Common myeloid progenitor, CD34-positive (primary cell): Measurements from ENCODE around the gene CAVIN1.

Experiments
- CTCF ChIA-PET: fragments of 350-600 bp; sonication (Branson Sonifier 250); formaldehyde crosslinking; loops from one replicate; lab custom pipeline; 2021; ENCODE audit warnings: antibody characterized with exemption; lab: Charles Lee
- POLR2A ChIA-PET: fragments of 350-600 bp; sonication (Branson Sonifier 250); formaldehyde crosslinking; loops from one replicate; lab custom pipeline; 2021; ENCODE audit warnings: antibody characterized with exemption; lab: Charles Lee
- DNase-seq, 3 donors: peaks; one replicate each; pipeline versions ENCODE4 v3.0.0 to v3.0.0-alpha.2; 2013
- H3K27ac ChIP-seq, 2 experiments: 1 replicate in 1 of 2; 2 replicates in 1 of 2; pipeline ENCODE4 v1.7.0; 2013; ENCODE audit warnings: inconsistent platforms in 2 of 2, low read length in 2 of 2, mild to moderate bottlenecking in 2 of 2, low read depth in 1 of 2, moderate library complexity in 1 of 2; ENCODE audit not compliant: severe bottlenecking in 2 of 2, insufficient read depth in 1 of 2, poor library complexity in 1 of 2
- H3K27me3 ChIP-seq, 5 experiments: replicated peaks in 2 of 5; 1 replicate in 3 of 5; 2 replicates in 2 of 5; pipeline versions ENCODE4 v1.6.1 to v1.7.0; 2013; ENCODE audit warnings: low read length in 4 of 5, mild to moderate bottlenecking in 2 of 5, moderate library complexity in 2 of 5, inconsistent platforms in 1 of 5; ENCODE audit not compliant: insufficient read depth in 5 of 5, control insufficient read depth in 4 of 5
- H3K36me3 ChIP-seq, 4 experiments: 1 replicate in 2 of 4; 2 replicates in 2 of 4; pipeline versions ENCODE4 v1.6.1 to v1.7.0; 2013; ENCODE audit warnings: low read length in 3 of 4, control low read depth in 1 of 4, mild to moderate bottlenecking in 1 of 4; ENCODE audit not compliant: control insufficient read depth in 4 of 4, insufficient read depth in 4 of 4
- H3K4me1 ChIP-seq, 4 experiments: 1 replicate in 3 of 4; 2 replicates in 1 of 4; pipeline versions ENCODE4 v1.6.1 to v1.7.1; 2013; ENCODE audit warnings: low read length in 3 of 4, mild to moderate bottlenecking in 3 of 4, control low read depth in 1 of 4, inconsistent platforms in 1 of 4, moderate library complexity in 1 of 4; ENCODE audit not compliant: control insufficient read depth in 4 of 4, insufficient read depth in 4 of 4; ENCODE audit errors: control extremely low read depth in 1 of 4
- H3K4me3 ChIP-seq, 7 experiments: 1 replicate in 4 of 7; 2 replicates in 3 of 7; pipeline versions ENCODE4 v1.5.1 to v1.7.0; 2013; ENCODE audit warnings: mild to moderate bottlenecking in 7 of 7, low read length in 6 of 7, moderate library complexity in 6 of 7, inconsistent platforms in 2 of 7, low read depth in 2 of 7, control low read depth in 1 of 7; ENCODE audit not compliant: insufficient read depth in 4 of 7, control insufficient read depth in 1 of 7; ENCODE audit errors: extremely low read depth in 1 of 7
- H3K9me3 ChIP-seq, 5 experiments: 1 replicate in 4 of 5; 2 replicates in 1 of 5; pipeline versions ENCODE4 v1.6.1 to v1.7.1; 2013; ENCODE audit warnings: low read length in 4 of 5, mild to moderate bottlenecking in 2 of 5, inconsistent platforms in 1 of 5, low read depth in 1 of 5, moderate library complexity in 1 of 5; ENCODE audit not compliant: control insufficient read depth in 4 of 5, insufficient read depth in 2 of 5; ENCODE audit errors: control extremely low read depth in 1 of 5
- WGBS: methylation state at CpG from one replicate; pipeline ENCODE4 v1.1.5; 2013; ENCODE audit not compliant: insufficient coverage; 5-methylcytosine and 5-hydroxymethylcytosine counted together

CAVIN1 gene

DNA sequence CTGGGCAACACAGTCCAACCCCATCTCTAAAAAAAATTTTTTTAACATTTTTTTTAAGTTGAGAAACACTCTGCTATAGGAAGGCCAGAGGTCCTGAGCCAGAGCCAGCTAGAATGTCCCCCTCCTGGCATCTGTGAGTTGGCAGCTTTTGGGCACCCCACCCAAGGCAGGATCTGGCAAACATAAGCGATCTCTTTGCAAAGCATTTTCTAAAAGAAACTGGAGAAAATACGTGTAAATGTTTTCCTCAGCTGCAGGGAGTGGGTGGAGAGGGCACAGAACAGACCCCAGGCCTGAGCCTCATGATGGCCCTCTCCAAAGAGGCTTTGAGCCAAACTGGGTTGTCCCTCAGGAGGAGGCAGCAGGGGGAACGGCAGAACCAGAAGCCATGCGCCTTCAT lies 11.7 kb downstream of the CAVIN1 start:
- Histone ChIP-seq H3K9me3 (no peaks in the 10 kb centered on the region), H3K4me1 (peaks cover 8 to 75% (median 56%) of the 10 kb centered on the region in 4 experiments), H3K36me3 (no peaks in the 10 kb centered on the region), H3K27me3 (no peaks in the 10 kb centered on the region), H3K4me3 (peak overlapping the region in 1 of 7 experiments; percentile 23), H3K27ac (no peak overlapping the region)
- DNase-seq, result peak in 1 of 3 donors; percentile 26
- POLR2A ChIA-PET, result no interaction called here
- CTCF ChIA-PET, result interaction anchor here (0.8 to 5.0 kb wide), 5 partner anchors 8 to 103 kb away, joined by 3 to 16 read pairs (median 3); partner anchors contain the start of gene CAVIN1
- 67% methylated on average over 2 of the region's 4 CpGs for WGBS

DNA sequence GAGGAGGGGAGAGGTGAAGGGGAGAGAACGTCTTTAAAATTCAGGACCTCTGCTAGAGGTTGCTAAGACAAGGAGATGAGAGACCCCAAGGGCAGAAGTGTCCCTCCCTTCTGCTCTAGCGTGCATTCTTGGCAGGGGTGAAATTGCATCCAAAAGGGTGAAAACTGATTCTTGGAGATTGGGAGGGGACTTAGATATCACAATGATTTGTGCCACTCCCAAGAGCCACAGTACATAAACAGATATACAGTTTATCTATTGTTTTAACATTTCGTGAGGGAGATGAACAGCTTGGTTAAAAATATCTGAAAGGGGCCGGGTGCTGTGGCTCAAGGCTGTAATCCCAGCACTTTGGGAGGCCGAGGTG lies 12.8 kb downstream of the CAVIN1 start:
- no peak overlapping the region for H3K4me3 ChIP-seq
- ChIA-PET CTCF (interaction anchor here (0.8 to 5.0 kb wide), 8 partner anchors 7 to 163 kb away, joined by 3 to 16 read pairs (median 4); partner anchors contain the start of gene CAVIN1), POLR2A (no interaction called here)
- H3K27me3 ChIP-seq, result no peaks in the 10 kb centered on the region
- 88% methylated on average over 2 of the region's 5 CpGs for WGBS
- peak overlapping the region in 1 of 2 experiments; percentile 43 for H3K27ac ChIP-seq
- DNase-seq, result no peak
- peaks cover 5 to 72% (median 50%) of the 10 kb centered on the region in 4 experiments for H3K4me1 ChIP-seq
- H3K36me3 ChIP-seq, result peaks cover 0 to under 1% (median 0%) of the 10 kb centered on the region in 4 experiments
- no peaks in the 10 kb centered on the region for H3K9me3 ChIP-seq

DNA sequence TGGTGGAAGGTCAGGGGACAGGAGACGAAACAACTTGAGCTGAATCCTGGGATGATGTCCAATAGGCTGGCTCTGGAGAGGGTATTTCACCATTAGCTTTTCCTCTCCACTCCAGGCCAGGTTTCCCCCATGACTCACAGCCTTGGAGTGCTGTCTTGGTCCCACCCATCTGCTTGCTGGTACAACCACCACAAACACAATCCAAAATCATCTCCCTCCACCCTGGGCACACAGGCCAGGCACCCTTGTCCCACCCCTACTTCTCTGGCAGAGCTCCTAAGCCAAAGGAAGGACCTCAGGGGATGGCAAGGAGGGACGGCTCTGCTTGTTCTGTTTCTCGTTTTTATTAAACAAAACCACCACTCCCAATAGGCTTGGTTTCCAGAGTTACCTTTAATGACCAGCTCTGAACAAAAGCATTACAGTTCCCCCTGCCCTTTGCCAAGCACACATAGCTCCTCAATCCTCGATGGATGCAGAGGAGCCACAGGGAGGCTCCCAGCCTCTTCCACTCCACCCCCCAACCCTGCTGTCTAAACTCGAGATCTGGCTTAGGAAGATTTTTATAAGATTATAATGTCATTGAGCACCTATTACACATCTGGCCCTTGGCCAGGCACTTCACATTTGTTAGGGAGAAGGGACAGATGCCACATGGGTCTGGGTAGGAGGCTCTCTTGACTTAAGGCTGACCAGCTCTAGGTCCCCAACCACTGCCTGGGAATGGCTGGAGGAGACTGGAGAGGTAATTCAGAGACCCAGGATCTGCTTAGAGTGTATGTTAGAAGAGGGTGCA lies 13.3 kb downstream of the CAVIN1 start:
- CTCF ChIA-PET, result interaction anchor here (0.8 to 4.0 kb wide), 7 partner anchors 10 to 163 kb away, joined by 3 to 27 read pairs (median 5); no protein-coding TSS in a partner anchor
- Histone ChIP-seq H3K4me3 (peak overlapping the region in 1 of 7 experiments; percentile 23), H3K9me3 (no peaks in the 10 kb centered on the region), H3K27ac (peak overlapping the region; percentile 17 to 43), H3K27me3 (no peaks in the 10 kb centered on the region), H3K36me3 (peaks cover 0 to 6% (median 3%) of the 10 kb centered on the region in 4 experiments), H3K4me1 (peaks cover 5 to 66% (median 44%) of the 10 kb centered on the region in 4 experiments)
- WGBS, result 100% methylated on average over 1 of the region's 5 CpGs
- POLR2A ChIA-PET, result interaction anchor here (0.5 kb wide), 1 partner anchor 77 kb away, joined by 6 read pairs; no protein-coding TSS in a partner anchor
- no peak for DNase-seq

DNA sequence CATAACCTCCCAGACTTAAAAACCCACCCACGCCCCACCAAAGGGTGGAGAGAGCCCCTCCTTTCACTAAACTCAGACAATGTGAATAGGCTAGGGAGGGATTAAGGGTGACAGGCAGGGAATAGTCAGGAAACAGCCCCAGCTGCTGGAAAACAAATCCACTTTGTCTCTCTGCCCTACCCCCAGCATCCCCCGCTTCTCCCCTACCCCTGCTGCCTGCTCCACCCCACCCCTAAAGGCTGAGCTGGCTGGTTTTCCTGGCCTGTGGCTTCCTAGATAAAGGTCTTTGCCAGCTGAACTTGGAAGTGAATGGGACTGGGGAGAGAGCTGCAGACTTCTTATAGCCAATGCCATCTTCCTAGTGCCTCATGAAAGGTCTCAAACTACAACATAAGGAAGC lies 15.0 kb downstream of the CAVIN1 start:
- WGBS, result no CpG with 5 or more reads among the region's 2 CpGs
- Histone ChIP-seq H3K27ac (peak overlapping the region in 1 of 2 experiments; percentile 54), H3K36me3 (peaks cover 0 to 15% (median 12%) of the 10 kb centered on the region in 4 experiments), H3K9me3 (no peaks in the 10 kb centered on the region), H3K4me1 (peaks cover 0 to 55% (median 37%) of the 10 kb centered on the region in 4 experiments), H3K27me3 (no peaks in the 10 kb centered on the region), H3K4me3 (no peak overlapping the region)
- ChIA-PET POLR2A (interaction anchor here (0.7 kb wide), 1 partner anchor 27 kb away, joined by 3 read pairs; no protein-coding TSS in a partner anchor), CTCF (interaction anchor here (0.6 to 12.1 kb wide), 9 partner anchors 11 to 117 kb away, joined by 3 to 174 read pairs (median 9); partner anchors contain the start of gene STAT3)
- DNase-seq, result no peak

- H3K27me3 ChIP-seq, result no peaks in the 10 kb centered on the region
- no peaks in the 10 kb centered on the region for H3K9me3 ChIP-seq
- H3K27ac ChIP-seq, result peak overlapping the region; percentile 40 to 43
- WGBS, result 0% methylated on average over 1 of the region's 2 CpGs
- H3K4me3 ChIP-seq, result no peak overlapping the region
- peaks cover 0 to 57% (median 44%) of the 10 kb centered on the region in 4 experiments for H3K4me1 ChIP-seq
- DNase-seq, result peak in 2 of 3 donors; percentile 64 to 73
- POLR2A ChIA-PET, result interaction anchor here (0.6 kb wide), 1 partner anchor 92 kb away, joined by 3 read pairs; no protein-coding TSS in a partner anchor
- H3K36me3 ChIP-seq, result peaks cover 0 to 16% (median 12%) of the 10 kb centered on the region in 4 experiments
- CTCF ChIA-PET, result interaction anchor here (0.9 to 12.1 kb wide), 17 partner anchors 8 to 193 kb away, joined by 3 to 174 read pairs (median 5); partner anchors contain the start of genes CAVIN1 and STAT3
These were observed 15.7 kb downstream of the CAVIN1 start for GRCh38 chr17:42407289-42407836.

- CTCF ChIA-PET, result interaction anchor here (0.9 to 12.1 kb wide), 22 partner anchors 8 to 220 kb away, joined by 3 to 174 read pairs (median 5); partner anchors contain the start of gene CAVIN1
- 94% methylated on average over 3 of the region's 5 CpGs for WGBS
- H3K27ac ChIP-seq, result peak overlapping the region; percentile 40 to 43
- no peaks in the 10 kb centered on the region for H3K9me3 ChIP-seq
- H3K27me3 ChIP-seq, result no peaks in the 10 kb centered on the region
- H3K36me3 ChIP-seq, result peaks cover 0 to 17% (median 12%) of the 10 kb centered on the region in 4 experiments
- POLR2A ChIA-PET, result interaction anchor here (0.6 to 1.2 kb wide), 5 partner anchors 18 to 93 kb away, joined by 3 to 11 read pairs (median 3); partner anchors contain the start of gene STAT3
- peaks cover 0 to 54% (median 45%) of the 10 kb centered on the region in 4 experiments for H3K4me1 ChIP-seq
- H3K4me3 ChIP-seq, result no peak overlapping the region
- no peak for DNase-seq
These were observed 16.3 kb downstream of the CAVIN1 start for GRCh38 chr17:42406615-42407288.
